Colonic mucosa (tissue), 4 donors: ENCODE measurements around the gene AGTR1. TPM values are rescaled to one million over a fixed set of nuclear protein-coding genes. Genes with fewer than 3 reads are reported as not detected.

Experiments
- DNase-seq: peaks from one replicate; pipeline ENCODE4 v3.0.0-alpha.2; 2020
- H3K27ac ChIP-seq: fragments of 200-600 bp; one replicate; pipeline ENCODE4 v1.8.0; 2021
- H3K27me3 ChIP-seq: fragments of 200-600 bp; one replicate; pipeline ENCODE4 v1.8.0; 2021
- H3K36me3 ChIP-seq: fragments of 200-600 bp; one replicate; pipeline ENCODE4 v1.8.0; 2021
- H3K4me1 ChIP-seq: fragments of 200-600 bp; one replicate; pipeline ENCODE4 v1.8.0; 2021; ENCODE audit warnings: mild to moderate bottlenecking
- H3K4me3 ChIP-seq: fragments of 200-600 bp; one replicate; pipeline ENCODE4 v1.8.0; 2021
- H3K9ac ChIP-seq, 2 donors: one replicate each; pipeline ENCODE4 v1.7.0; 2013; ENCODE audit warnings: control low read depth in 2 of 2, low read depth in 2 of 2, low read length in 2 of 2
- H3K9me3 ChIP-seq: fragments of 200-600 bp; one replicate; pipeline ENCODE4 v1.8.0; 2021
- CTCF ChIP-seq: fragments of 200-600 bp; IDR thresholded peaks from one replicate; pipeline ENCODE4 v1.8.0; 2022; ENCODE audit warnings: antibody characterized with exemption, mild to moderate bottlenecking
- intact Hi-C: fragments of 100-400 bp; cut with DNase I; formaldehyde crosslinking; loops from one replicate; pipeline ENCODE4 v1.14.1; 2022
- total RNA-seq, 2 donors: library from RNA; stranded (reverse); fragmentation: NEBNext Ultra II Directional in 1 of 2; extraction: Animal tissue kit (Norgen Biotek cat#: 25700) in 1 of 2; gene quantifications; one replicate each; pipeline ENCODE4 v1.2.1, GENCODE V29; 2021
- donor health status: healthy.
- donor health status: DM: no; HTN: no; CAD: no.
- donor health status: DM: no; HTN: no; CAD: no.

AGTR1 gene
- total RNA-seq, 2 donors from 2014 or later, result 0.47 to 2.4 TPM

GRCh38 chr3:148729476-148730055, 31.9 kb downstream of the AGTR1 start:
- no peak overlapping the region for H3K9ac ChIP-seq
- H3K4me3 ChIP-seq, result no peak overlapping the region
- DNase-seq, result no peak
- H3K27me3 ChIP-seq, result no peaks in the 10 kb centered on the region
- no peak for TF ChIP-seq CTCF
- intact Hi-C loops, result loop anchor here (5.0 kb wide), 1 partner anchor 213 kb away; no protein-coding TSS in a partner anchor
- no peaks in the 10 kb centered on the region for H3K4me1 ChIP-seq
- no peak overlapping the region for H3K27ac ChIP-seq
- no peaks in the 10 kb centered on the region for H3K9me3 ChIP-seq
- no peaks in the 10 kb centered on the region for H3K36me3 ChIP-seq

- no peak for DNase-seq
- no peak overlapping the region for H3K9ac ChIP-seq
- no peaks in the 10 kb centered on the region for H3K9me3 ChIP-seq
- no peaks in the 10 kb centered on the region for H3K36me3 ChIP-seq
- intact Hi-C loops, result no loop called here
- H3K27me3 ChIP-seq, result no peaks in the 10 kb centered on the region
- no peak overlapping the region for H3K4me3 ChIP-seq
- no peak overlapping the region for H3K27ac ChIP-seq
- no peak for TF ChIP-seq CTCF
- no peaks in the 10 kb centered on the region for H3K4me1 ChIP-seq
Observed at GRCh38 chr3:148730676-148731075, 33.0 kb downstream of the AGTR1 start.

GRCh38 chr3:148735597-148735996, 37.9 kb downstream of the AGTR1 start:
- Histone ChIP-seq H3K9me3 (no peaks in the 10 kb centered on the region), H3K4me3 (no peak overlapping the region), H3K27ac (no peak overlapping the region), H3K4me1 (no peaks in the 10 kb centered on the region), H3K36me3 (no peaks in the 10 kb centered on the region), H3K27me3 (no peaks in the 10 kb centered on the region), H3K9ac (no peak overlapping the region)
- TF ChIP-seq CTCF, result no peak
- intact Hi-C loops, result no loop called here
- no peak for DNase-seq

- intact Hi-C loops, result no loop called here
- Histone ChIP-seq H3K4me1 (no peaks in the 10 kb centered on the region), H3K9me3 (no peaks in the 10 kb centered on the region), H3K27me3 (no peaks in the 10 kb centered on the region), H3K27ac (no peak overlapping the region), H3K4me3 (no peak overlapping the region), H3K9ac (no peak overlapping the region), H3K36me3 (no peaks in the 10 kb centered on the region)
- no peak for TF ChIP-seq CTCF
- DNase-seq, result no peak
Observed at GRCh38 chr3:148736086-148736485, 38.4 kb downstream of the AGTR1 start.

GRCh38 chr3:148737104-148737530, 39.4 kb downstream of the AGTR1 start:
- no peak for TF ChIP-seq CTCF
- H3K27me3 ChIP-seq, result no peaks in the 10 kb centered on the region
- H3K4me3 ChIP-seq, result no peak overlapping the region
- no peaks in the 10 kb centered on the region for H3K36me3 ChIP-seq
- intact Hi-C loops, result no loop called here
- no peak overlapping the region for H3K9ac ChIP-seq
- no peaks in the 10 kb centered on the region for H3K4me1 ChIP-seq
- no peak for DNase-seq
- H3K9me3 ChIP-seq, result no peaks in the 10 kb centered on the region
- H3K27ac ChIP-seq, result no peak overlapping the region
